ENCODE measurements around the gene ADCYAP1R1. TPM values are rescaled to one million over a fixed set of nuclear protein-coding genes. Genes with fewer than 3 reads are reported as not detected.

ADCYAP1R1 gene
- total RNA-seq (2021) (not detected in 2 replicates), Bru-seq, nascent RNA (not detected), BruChase-seq, experiment 1, labeled RNA remaining after a 2-hour chase (not detected), BruChase-seq, experiment 2, labeled RNA remaining after a 6-hour chase (not detected)
- long read RNA-seq = 0 reads

- no peaks in the 10 kb centered on the region for H4K20me1 ChIP-seq (ENCODE audit: insufficient read depth)
- no peaks in the 10 kb centered on the region for H3K79me2 ChIP-seq (ENCODE audit: low read depth)
- H3K4me2 ChIP-seq = no peak within 1 kb of the TSS
- DNase-seq = no peak
- H3F3A ChIP-seq (ENCODE audit: insufficient read depth, low read depth) = no peaks in the 10 kb centered on the region
- intact Hi-C loops (cut with micrococcal nuclease; ENCODE audit: unreplicated experiment) = no loop called here
- H3K4me1 ChIP-seq (replicated peaks; ENCODE audit: insufficient read depth) = no peaks in the 10 kb centered on the region
- no peak within 1 kb of the TSS for H3K4me3 ChIP-seq
- H3K9me2 ChIP-seq (ENCODE audit: insufficient read depth) = no peaks in the 10 kb centered on the region
- ChIA-PET CTCF (no interaction called here), POLR2A (ENCODE audit: unreplicated experiment) (no interaction called here)
- H3K9me3 ChIP-seq (ENCODE audit: insufficient read depth, low read depth) = no peaks in the 10 kb centered on the region
- no peaks in the 10 kb centered on the region for H3K36me3 ChIP-seq (ENCODE audit: low read depth)
- H3K27me3 ChIP-seq (ENCODE audit: insufficient read depth, low read depth) = peaks cover 81% of the 10 kb centered on the region
- no peak within 1 kb of the TSS for H2AFZ ChIP-seq
- no peak within 1 kb of the TSS for H3K27ac ChIP-seq
- no TSS peak for BruUV-seq (replicated peaks)
- TF ChIP-seq EZH2 (IDR thresholded peaks at IDR 0.05; ENCODE audit: low read depth) (no peak), CTCF (conservative IDR thresholded peaks at IDR 0.05) (no peak)
These were observed at the start of gene ADCYAP1R1 for GRCh38 chr7:31051598-31052486. TSS of gene ADCYAP1R1 (plus strand) at chr7:31052308. CDS start at chr7:31063265, 10,957 bp downstream.

GRCh38 chr7:31003097-31003496 is 49.0 kb upstream of the ADCYAP1R1 start:
- no peak for TF ChIP-seq CTCF (conservative IDR thresholded peaks at IDR 0.05)
- no peak for TF ChIP-seq EZH2 (IDR thresholded peaks at IDR 0.05; ENCODE audit: low read depth)
- H2AFZ ChIP-seq = no peak overlapping the region
- ChIA-PET POLR2A (ENCODE audit: unreplicated experiment) (no interaction called here), CTCF (no interaction called here)
- H3K4me1 ChIP-seq (replicated peaks; ENCODE audit: insufficient read depth) = no peaks in the 10 kb centered on the region
- no peak overlapping the region for H3K4me3 ChIP-seq
- H3K4me2 ChIP-seq = no peak overlapping the region
- intact Hi-C loops (cut with micrococcal nuclease; ENCODE audit: unreplicated experiment) = no loop called here
- no TSS peak for BruUV-seq (replicated peaks)
- H3K9me2 ChIP-seq (ENCODE audit: insufficient read depth) = no peaks in the 10 kb centered on the region
- no peaks in the 10 kb centered on the region for H3K79me2 ChIP-seq (ENCODE audit: low read depth)
- no peaks in the 10 kb centered on the region for H3K9me3 ChIP-seq (ENCODE audit: insufficient read depth, low read depth)
- no peaks in the 10 kb centered on the region for H4K20me1 ChIP-seq (ENCODE audit: insufficient read depth)
- peaks cover 99% of the 10 kb centered on the region for H3K27me3 ChIP-seq (ENCODE audit: insufficient read depth, low read depth)
- no peak overlapping the region for H3K27ac ChIP-seq
- no peaks in the 10 kb centered on the region for H3K36me3 ChIP-seq (ENCODE audit: low read depth)
- H3F3A ChIP-seq (ENCODE audit: insufficient read depth, low read depth) = no peaks in the 10 kb centered on the region
- DNase-seq = no peak

GRCh38 chr7:31003721-31004120 is 48.4 kb upstream of the ADCYAP1R1 start:
- DNase-seq = no peak
- Histone ChIP-seq H3K27ac (no peak overlapping the region), H2AFZ (no peak overlapping the region), H3K36me3 (ENCODE audit: low read depth) (no peaks in the 10 kb centered on the region), H3K79me2 (ENCODE audit: low read depth) (no peaks in the 10 kb centered on the region), H3K4me3 (no peak overlapping the region), H4K20me1 (ENCODE audit: insufficient read depth) (no peaks in the 10 kb centered on the region), H3K4me1 (replicated peaks; ENCODE audit: insufficient read depth) (no peaks in the 10 kb centered on the region), H3K4me2 (no peak overlapping the region), H3K27me3 (ENCODE audit: insufficient read depth, low read depth) (peaks cover 99% of the 10 kb centered on the region), H3K9me2 (ENCODE audit: insufficient read depth) (no peaks in the 10 kb centered on the region), H3K9me3 (ENCODE audit: insufficient read depth, low read depth) (no peaks in the 10 kb centered on the region), H3F3A (ENCODE audit: insufficient read depth, low read depth) (no peaks in the 10 kb centered on the region)
- POLR2A ChIA-PET (ENCODE audit: unreplicated experiment) = no interaction called here
- no TSS peak for BruUV-seq (replicated peaks)
- intact Hi-C loops (cut with micrococcal nuclease; ENCODE audit: unreplicated experiment) = no loop called here
- TF ChIP-seq EZH2 (IDR thresholded peaks at IDR 0.05; ENCODE audit: low read depth) (no peak), CTCF (conservative IDR thresholded peaks at IDR 0.05) (no peak)
- CTCF ChIA-PET = no interaction called here

Data from PC-9 (cell line).